GM21723 (cell line): ENCODE measurements around the gene REXO4.
"Not testable (repeated sequence)": the region's sequence is repeated elsewhere in the genome, so short reads cannot be mapped to it uniquely, and the experiment has no call there.

Source experiments
- ATAC-seq: cut with Tn5 transposase; IDR thresholded peaks from one replicate; pipeline ENCODE4 v1.9.1; 2021; ENCODE audit warnings: mild to moderate bottlenecking, moderate library complexity; ENCODE audit not compliant: unreplicated experiment

The REXO4 gene

GRCh38 chr9:133451865-133452264, 34.1 kb upstream of the REXO4 start:
- not testable (repeated sequence) for ATAC-seq

GRCh38 chr9:133449760-133450159, 31.9 kb upstream of the REXO4 start:
- no peak for ATAC-seq

- no peak for ATAC-seq
These were observed 30.7 kb upstream of the REXO4 start for GRCh38 chr9:133448487-133448972.

- no peak for ATAC-seq
These were observed 27.6 kb upstream of the REXO4 start for GRCh38 chr9:133445293-133445969.

- no peak for ATAC-seq
These were observed 26.2 kb upstream of the REXO4 start for GRCh38 chr9:133443982-133444381.

GRCh38 chr9:133443248-133443647, 25.4 kb upstream of the REXO4 start:
- no peak for ATAC-seq

- ATAC-seq, result no peak
These were observed 23.8 kb upstream of the REXO4 start for GRCh38 chr9:133441571-133441970.

GRCh38 chr9:133440874-133441273, 23.1 kb upstream of the REXO4 start:
- ATAC-seq, result no peak

GRCh38 chr9:133439337-133439736, 21.5 kb upstream of the REXO4 start:
- no peak for ATAC-seq

- ATAC-seq, result no peak
These were observed 20.1 kb upstream of the REXO4 start for GRCh38 chr9:133437753-133438531.

- ATAC-seq, result no peak
These were observed 18.9 kb upstream of the REXO4 start for GRCh38 chr9:133436681-133437080.

- ATAC-seq, result no peak
These were observed 15.6 kb upstream of the REXO4 start for GRCh38 chr9:133433351-133433843.

- no peak for ATAC-seq
These were observed 12.4 kb upstream of the REXO4 start for GRCh38 chr9:133430244-133430643.

GRCh38 chr9:133429641-133430161, 11.9 kb upstream of the REXO4 start:
- ATAC-seq, result no peak

GRCh38 chr9:133429214-133429613, 11.4 kb upstream of the REXO4 start:
- no peak for ATAC-seq

- no peak for ATAC-seq
These were observed 10.8 kb upstream of the REXO4 start for GRCh38 chr9:133428617-133429101.

GRCh38 chr9:133427658-133428348, 10.0 kb upstream of the REXO4 start:
- ATAC-seq, result no peak

GRCh38 chr9:133426011-133426410, 8.2 kb upstream of the REXO4 start:
- ATAC-seq, result no peak

- ATAC-seq, result no peak
These were observed 7.3 kb upstream of the REXO4 start for GRCh38 chr9:133425049-133425632.

- no peak for ATAC-seq
These were observed 6.4 kb upstream of the REXO4 start for GRCh38 chr9:133424187-133424586.

- ATAC-seq, result no peak
These were observed 5.4 kb upstream of the REXO4 start for GRCh38 chr9:133423216-133423615.
